Stimulated activated CD4-positive, alpha-beta T cell treated with anti-CD3 and anti-CD28 coated beads, Interleukin-1b, Interleukin-23, amount 100 ng/mL, for 48 hours (primary cell): ENCODE results near the gene FBP1.
"Not testable (repeated sequence)": the region's sequence is repeated elsewhere in the genome, so short reads cannot be mapped to it uniquely, and the experiment has no call there.

Experiments used
- DNase-seq: peaks from one replicate; pipeline ENCODE4 v3.0.0-alpha.2; 2020

The FBP1 gene

DNA sequence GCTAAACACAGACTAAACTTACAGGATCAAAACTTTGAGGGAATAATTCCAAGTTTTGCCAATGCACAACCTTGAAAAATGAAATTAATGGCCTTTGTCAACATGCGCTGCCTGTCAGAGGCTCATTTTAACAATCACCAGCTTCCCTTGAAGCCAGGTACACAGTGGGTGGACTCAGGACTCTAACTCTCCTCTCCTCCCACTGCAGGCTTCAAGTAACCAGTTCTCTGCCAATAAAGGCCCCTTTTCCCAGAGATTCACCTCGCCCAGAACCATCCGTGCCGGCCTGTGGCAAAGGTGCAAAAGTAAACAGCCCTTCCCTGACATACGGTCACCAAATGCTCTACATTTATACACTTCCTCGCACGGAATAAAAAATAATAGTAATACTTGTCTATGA lies 27.2 kb downstream of the FBP1 start:
- DNase-seq = no peak

DNA sequence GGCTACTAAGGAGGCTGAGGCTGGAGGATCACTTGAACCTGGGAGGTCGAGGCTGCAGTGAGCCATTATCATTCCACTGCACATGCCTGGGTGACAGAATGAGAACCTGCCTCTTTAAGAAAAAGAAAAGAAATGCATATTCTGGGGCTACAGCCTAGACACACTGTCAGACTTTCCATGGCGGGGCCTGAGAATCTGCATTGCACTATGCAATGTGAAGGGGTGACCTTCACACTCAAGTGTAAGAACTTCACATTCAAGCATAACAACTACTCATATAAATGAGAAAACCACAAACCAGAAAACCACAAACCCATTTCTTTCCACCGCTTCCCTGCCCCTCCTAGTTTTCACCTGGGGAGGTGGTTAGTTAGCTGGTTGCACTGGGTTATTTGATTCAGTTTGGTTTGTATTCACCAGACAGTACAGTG lies 27.7 kb downstream of the FBP1 start:
- DNase-seq = peak; percentile 80

DNA sequence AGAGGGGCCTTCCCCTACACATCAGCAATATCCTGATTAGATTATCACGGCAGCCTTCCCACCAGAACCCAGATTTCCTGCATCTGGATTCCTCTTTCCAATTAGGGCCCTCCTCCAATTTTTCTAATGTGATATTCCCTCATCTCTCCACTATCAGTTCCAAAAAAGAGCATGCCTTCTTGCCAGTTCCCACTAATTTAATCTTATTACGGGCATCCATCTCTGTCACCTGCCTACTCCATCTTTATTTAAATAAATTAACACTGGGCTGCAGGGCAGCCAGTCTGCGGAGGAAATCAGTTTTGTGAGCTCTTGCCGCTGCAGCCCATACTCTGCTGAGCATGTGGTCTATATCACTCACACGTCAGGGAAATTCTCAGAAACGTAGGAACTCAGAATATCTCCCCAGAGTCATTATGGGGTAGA lies 29.1 kb downstream of the FBP1 start:
- no peak for DNase-seq

DNA sequence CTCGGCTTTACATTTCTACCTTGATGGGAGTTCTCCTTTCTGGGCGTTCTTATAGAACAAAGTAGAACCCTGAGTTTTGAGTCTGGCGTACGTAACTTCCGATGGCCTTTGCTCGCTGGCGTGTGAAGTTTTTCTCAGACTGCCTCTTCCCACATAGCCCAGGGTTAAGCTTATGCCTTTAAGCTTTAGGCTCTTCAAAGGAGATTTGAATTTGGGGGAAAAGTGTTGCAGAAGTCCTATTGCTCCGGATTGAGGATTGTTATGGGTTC lies 32.0 kb downstream of the FBP1 start:
- DNase-seq = no peak

DNA sequence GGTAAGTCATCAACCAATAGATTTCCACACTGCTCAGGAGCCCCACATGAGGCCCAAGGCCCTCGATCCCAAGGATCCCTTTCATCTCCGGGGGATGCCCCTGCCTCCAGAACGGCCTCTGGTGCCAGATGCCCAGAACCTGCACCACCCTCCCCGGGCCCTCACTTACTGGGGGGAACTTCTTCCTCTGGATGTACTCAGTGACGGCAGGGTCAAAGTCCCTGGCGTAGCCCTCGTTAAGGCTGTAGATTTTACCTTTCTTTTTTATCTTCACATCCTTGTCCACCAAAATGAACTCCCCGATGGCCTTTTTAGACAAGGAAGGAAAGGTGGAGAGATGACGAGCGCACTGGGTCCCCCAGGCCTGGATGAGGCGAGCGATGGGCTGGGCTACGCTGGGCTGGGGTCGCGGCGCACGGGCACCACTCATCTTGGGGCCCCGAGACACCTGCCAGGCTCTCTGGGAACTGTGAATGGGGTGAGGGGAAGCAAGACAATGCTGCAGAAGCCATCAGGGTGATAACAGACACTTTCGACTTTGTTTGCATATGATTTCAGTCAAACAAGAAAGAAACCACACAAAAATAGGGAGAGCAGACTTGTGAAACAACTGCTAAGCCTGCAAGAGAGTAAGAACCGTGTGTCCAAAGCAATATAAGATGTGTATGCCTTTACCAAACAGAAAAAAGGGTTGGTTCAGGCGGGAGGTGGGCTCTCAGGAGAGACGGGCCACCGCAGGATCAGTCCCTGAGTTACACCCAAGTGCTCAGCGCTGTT lies 32.5 kb downstream of the FBP1 start:
- DNase-seq = no peak

DNA sequence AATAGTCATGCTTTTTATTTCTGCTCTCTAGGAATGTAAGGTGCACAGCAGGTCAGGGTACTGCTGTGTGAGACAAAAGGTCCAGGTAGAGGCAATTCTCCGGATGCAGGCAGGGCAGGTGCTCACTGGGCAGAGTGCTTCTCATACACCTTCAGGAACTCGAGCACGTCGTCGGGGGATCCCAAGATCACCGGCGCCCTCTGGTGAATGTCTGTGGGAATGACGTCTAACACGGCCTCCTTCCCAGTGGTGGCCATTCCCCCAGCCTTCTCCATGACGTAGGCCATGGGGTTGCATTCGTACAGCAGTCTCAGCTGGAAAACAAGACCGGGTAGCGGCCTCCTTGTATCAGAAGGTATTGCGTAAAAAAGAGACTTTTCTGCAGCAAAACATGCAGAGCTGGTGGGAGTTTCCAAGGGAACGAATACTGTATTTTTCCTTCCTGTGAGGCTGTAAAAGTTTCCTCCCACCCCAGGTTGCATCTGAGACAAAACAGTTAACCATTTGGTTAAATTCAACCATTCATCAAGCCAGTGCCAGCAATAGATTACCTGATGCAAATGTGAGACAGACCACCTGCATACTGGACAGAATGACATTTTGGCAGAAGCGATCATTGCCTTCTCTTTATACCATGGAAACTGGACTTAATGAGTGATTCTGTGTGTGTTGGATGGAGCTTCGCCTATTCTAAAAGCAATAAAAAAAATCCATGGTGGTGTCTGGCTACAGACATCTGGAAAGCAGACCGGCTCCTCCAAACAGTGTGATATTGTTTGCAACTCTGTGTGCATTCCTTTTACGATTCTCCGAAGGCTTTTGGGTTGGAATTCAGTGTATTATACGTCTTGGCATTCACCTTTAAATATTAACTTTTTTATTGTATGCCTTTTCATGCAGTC lies 35.8 kb downstream of the FBP1 start:
- peak; percentile 71 for DNase-seq

DNA sequence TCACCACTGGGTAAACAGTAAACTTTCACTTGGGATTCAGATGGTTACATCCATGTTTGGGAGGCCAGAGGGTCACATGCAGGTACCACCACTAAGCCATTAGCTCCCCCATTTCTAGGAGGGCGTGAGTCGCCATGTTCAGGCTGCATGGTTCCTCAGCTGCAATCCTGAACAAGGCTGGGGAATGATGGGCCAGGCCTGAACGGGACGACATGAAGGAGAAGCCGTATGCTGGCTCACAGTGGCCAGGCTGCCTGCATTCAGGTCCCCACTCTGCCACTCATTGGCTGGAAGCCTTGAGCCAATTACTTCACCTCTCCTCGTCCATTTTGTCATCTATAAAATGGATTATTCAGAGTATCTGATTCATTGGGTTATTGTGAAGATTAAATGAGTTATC lies 36.7 kb downstream of the FBP1 start:
- no peak for DNase-seq

DNA sequence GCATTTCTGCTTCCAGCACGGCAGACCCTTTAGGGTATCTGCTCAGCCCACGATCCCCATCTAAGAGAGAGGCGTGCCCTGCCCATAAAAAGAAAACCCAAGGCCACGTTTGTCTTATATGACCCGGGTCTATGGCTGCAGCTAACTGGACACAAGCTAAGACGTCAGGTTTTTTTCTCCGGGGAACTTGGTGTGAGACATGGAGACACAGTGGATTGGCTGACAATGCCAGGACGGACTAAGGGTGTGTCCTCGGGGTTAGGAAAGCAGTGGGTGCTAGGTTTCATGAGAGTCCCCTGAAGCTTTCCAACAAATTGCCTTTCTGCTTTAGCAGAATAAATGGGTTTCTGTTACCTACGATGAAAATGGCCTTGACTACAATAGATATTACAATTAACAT lies 38.6 kb downstream of the FBP1 start:
- no peak for DNase-seq

DNA sequence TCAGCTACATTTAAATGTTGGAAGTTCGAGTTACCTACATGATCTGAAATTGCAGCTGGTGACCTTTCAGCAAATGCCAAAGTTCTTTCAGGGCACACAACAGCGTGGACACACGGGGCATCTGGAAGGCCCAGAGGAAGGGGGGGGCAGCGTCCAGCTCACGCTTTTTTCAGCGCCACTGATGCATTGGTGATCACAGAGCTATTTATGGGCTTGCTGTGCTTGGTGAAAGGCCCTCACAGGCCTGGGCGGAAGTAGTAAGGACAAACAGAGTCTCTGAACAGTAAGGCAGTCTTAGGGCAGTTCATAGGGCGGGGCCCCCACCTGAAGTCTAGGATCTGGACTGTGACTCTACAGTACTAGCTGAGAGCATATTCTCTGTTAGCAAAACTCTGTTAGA lies 39.1 kb downstream of the FBP1 start:
- no peak for DNase-seq

DNA sequence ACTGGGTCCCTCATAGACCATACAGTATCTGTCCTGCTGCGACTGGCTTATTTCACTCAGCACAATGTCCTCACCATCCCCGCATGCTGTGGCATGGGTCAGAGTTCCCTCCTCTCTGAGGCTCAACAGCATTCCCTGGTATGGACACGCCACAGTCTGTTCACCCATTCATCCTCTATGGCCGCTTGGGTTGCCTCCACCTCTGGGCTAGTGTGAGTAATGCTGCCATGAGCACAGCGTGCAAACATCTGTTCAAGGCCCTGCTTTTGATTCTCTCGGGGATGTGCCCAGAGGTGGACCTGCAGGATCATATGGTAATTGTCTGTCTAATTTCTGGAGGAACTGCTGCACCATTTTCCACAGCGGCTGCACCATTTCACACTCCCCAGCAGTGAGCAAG lies 40.2 kb downstream of the FBP1 start:
- no peak for DNase-seq

DNA sequence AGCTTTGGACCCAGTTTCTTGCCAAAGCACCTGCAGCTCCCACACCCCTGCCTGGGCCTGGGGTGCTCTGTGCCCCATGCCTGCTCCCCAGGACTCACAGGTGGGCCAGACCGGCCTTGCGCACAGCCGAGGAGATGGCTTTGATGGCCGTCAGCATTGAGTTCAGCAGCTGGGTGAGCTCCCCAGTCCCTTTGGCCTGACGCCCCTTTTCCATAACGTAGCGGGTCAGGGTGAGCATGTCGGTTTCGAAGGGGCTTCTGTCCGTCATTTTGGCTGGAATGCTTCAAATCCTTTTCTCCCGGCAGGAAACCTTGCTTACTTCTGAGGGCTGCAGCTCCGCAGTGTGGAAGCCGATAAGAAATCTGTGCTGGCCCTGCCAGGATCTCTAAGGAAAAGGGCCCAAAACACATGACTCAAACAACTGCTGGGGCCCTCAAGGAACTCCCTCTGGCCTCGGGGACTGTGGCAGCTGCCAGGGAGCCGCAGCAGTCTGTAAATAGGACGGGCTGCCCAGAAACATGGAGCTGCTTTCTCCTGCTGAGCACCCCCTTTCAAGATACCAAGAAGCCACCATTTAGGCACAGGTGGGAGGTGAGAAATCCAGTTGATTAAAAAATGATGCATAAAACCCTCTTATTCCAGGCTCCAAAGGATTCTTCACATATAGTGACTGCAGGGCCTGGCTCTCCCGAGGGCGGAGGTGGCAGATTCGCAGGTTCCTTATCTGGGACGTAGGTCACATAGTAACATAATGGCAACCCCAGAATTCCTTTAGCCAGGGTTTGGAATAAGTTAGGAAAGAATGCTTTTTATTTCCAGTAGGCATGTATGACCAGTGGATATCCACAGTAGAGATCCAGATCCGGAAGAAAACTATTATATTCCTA lies 45.6 kb downstream of the FBP1 start, which contains the start of gene FBP2:
FBP2 (minus strand) TSS at position 366 of the 887 bp plus-strand sequence; CDS start at position 268, 98 bp downstream.
- DNase-seq = no peak

DNA sequence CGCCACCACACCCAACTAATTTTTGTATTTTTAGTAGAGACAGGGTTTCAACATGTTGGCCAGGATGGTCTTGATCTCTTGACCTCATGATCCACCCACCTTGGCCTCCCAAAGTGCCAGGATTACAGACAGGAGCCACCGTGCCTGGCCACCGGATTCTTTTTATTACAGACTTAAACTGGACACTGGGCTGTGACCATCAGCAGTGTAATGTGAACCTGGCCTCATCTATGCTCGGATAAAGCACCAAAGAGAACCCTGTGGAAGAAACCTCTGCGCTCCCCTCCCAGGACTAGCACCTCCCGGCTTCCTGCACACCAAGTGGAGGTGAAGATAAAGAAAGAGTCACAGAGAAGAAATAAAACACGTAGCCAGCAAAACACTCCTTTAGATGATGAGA lies 46.6 kb downstream of the FBP1 start:
- not testable (repeated sequence) for DNase-seq

DNA sequence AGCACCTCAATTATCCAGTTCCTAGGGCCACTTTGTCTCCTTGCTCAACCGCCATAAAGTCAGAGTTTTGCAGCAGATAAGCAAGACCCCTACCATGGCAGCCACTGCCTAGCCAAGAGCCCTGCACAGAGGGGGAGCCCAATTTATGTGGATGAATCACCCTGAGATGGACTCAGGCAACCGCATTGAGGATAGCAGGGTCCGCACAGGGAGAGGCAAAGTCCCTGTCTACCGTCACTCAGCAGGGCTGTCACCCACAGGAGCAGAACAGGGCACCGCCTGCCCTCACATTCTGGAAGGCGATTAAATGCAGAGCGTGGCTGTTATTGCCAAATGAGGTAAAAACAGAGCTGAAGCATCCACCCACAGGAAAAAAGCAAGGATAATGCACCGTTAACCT lies 47.4 kb downstream of the FBP1 start:
- no peak for DNase-seq

DNA sequence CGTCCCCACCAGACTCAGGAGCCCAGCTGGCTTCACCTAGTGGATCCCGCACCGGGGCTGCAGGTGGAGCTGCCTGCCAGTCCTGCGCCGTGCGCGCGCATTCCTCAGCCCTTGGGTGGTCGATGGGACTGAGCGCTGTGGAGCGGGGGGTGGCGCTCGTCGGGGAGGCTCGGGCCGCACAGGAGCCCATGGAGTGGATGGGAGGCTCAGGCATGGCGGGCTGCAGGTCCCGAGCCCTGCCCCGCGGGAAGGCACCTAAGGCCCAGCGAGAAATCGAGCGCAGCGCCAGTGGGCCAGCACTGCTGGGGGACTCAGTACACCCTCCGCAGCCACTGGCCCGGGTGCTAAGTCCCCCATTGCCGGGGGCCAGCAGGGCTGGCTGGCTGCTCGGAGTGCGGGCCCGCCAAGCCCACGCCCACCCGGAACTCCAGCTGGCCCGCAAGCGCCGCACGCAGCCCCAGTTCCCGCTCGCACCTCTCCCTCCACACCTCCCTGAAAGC lies 48.2 kb downstream of the FBP1 start:
- not testable (repeated sequence) for DNase-seq

DNA sequence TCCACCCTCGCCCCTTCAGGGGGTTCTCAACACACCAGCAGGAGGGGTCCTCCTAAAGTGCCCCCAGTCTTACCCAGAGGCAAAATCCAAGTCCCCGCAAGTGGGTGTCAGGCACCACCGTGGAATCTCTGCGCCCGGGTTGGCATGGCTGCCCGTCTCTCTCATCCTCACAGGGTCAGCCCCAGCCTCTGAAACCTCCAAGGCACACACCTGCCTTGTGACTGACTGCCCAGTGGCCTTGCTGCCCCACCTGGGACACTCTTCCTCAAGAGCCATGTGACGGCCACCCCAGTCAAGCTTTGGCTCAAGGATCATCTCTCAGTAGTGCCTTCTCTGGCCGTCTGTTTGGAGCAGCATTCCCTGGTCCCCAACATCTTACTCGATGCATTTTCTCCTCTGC lies 50.6 kb downstream of the FBP1 start:
- no peak for DNase-seq

DNA sequence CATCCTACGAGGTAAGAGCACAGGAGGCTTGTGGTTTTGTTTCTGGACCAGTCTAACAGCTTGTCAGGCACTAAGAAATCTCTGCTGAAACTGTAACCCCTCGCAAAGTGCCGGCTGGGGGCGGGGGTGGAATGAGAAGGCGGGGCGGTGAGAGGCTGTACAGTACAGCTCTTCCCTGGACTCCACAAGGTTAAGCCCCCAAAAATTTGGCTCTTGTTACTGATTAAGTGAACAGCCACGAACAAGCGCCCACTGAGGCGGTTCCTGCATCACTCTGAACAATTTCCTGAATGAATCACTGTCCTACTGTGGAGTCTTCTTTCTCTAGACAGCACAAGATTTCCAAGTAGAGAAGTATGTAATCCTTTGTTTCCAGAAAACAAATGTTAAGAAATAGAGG lies 52.5 kb downstream of the FBP1 start:
- DNase-seq = no peak

DNA sequence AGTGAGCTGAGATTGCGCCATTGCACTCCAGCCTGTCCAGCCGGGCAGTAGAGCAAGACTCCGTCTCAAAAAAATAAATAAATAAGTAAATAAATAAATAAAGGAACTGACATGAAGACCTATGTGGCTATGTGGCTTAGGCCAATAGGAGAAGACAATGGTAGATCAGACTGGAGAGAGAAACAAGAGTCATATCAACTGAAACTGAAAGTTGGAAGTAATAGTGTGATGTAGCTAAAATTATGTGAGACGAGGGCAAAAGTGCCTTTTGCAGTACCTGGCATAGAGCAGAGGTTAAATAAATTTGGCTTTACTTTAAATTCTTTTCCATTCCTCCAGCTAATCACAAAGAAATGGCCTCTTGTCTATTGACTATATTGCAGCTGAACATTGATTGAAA lies 53.0 kb downstream of the FBP1 start:
- no peak for DNase-seq

DNA sequence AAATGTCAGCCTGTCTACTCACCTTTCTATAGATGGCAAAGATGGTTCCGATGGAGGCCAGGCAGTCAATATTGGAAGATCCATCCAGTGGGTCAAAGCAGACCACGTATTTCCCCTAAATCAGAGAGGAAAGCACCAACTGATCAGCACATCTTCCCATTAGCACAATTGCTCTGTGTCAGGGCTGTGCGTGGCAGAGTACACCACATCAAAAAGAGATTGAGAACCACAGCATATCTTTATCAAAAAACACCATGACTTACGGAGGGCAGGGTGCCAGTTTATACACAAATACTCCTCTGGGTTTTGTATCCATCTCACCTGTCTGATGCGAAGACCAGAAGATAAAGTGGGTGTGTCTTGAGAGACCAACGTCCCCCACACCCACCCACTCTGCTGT lies 54.8 kb downstream of the FBP1 start:
- DNase-seq = no peak

DNA sequence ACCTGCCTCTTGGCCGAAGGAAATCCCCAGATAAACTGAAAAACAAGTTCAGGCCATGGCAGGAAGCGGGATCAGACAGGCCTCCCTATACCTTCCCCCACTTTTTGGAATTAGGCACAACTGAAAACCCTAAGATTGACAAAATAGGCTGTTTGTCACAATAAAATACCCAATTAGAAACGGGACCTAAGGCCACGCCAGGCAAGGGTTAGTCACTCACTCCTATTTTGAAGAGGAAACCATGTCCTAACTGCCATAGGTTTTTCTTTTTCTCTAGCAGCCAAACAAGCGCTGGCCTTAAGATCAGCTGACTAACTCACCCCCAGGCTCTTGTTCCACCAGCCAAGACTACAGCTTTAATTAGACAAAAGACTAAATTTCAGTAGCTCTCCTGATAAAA lies 57.6 kb downstream of the FBP1 start:
- no peak for DNase-seq

DNA sequence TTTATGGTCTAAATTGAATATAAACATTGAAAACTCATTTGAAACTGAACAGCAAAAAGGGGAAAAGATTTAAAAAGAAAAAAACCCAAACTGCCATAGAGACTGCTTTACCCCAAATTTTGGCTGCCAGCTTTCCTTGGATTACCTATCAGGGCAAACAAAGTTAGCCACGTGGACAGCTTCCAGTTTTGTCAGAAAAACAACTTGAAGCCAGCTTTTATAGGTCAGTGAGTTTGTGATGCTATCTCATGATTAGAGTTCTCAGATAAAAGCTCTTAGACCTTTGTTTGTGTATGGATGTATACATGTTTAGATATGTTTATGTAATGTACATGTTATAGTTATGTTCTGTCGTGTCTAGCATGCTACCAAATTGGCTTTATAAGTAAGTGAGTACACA lies 61.7 kb downstream of the FBP1 start:
- no peak for DNase-seq

DNA sequence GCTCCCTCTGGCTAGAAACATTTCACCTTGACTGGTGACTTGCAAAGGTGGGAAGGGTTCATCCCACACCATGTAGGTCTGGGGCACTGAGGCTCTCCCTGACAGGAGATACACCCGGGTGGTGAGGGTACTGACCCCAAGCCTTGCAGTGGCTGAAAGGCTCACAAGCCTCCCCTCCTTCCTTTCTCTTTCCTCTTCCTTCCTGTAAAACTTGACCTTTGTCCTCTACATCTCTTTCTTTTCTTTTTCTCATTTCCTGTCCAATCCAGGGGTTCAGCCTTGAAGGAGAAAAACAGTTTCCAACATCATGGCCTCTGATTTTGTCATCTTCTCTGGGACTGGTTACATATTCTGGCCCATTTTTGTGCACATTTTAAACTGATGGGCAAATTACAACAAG lies 62.3 kb downstream of the FBP1 start:
- DNase-seq = no peak

DNA sequence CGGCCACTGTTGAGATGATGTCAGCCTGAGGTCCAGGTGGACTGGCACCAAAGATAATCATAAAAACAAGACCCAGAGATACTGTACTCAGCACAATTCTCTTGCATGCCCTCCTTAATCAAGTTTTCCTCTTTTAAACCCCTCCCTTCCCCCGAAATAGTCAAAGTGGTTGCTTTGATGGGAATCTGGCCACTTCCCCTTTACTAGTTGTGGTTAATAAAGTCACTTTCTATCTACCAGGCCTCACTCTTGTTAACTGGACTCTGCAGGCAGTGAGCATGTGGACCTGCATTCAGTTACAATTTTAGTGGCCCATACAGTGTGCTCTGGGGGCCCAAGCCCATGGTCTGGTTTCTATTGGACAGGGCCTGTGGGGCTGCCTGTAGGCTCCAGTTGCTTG lies 63.2 kb downstream of the FBP1 start:
- DNase-seq = no peak
